Gastroesophageal sphincter (tissue), 4 donors: ENCODE data around the gene RAB26. TPM values are rescaled to one million over a fixed set of nuclear protein-coding genes. Genes with fewer than 3 reads are reported as not detected.
A peak's percentile ranks its signal among the peaks of the same experiment; 100 is the strongest.

Experiments
- ATAC-seq: fragments of 150-250 bp; one replicate; pipeline ENCODE4 v1.9.1; 2016; ENCODE audit warnings: mild to moderate bottlenecking, moderate library complexity
- H3K27ac ChIP-seq, 4 donors: fragments of 200-600 bp; sonication (generic) in 3 of 4; 1 replicate in 3 of 4; 2 replicates in 1 of 4; pipeline ENCODE4 v1.5.1; 2016 to 2019
- H3K27me3 ChIP-seq: fragments of 200-600 bp; sonication (generic); one replicate; pipeline ENCODE4 v1.5.1; 2019
- H3K36me3 ChIP-seq, 2 donors: fragments of 200-600 bp; sonication (generic); one replicate each; pipeline ENCODE4 v1.5.1; 2019; ENCODE audit warnings: control low read depth in 1 of 2
- H3K4me1 ChIP-seq, 3 donors: fragments of 200-600 bp; sonication (generic); 1 replicate in 2 of 3; 2 replicates in 1 of 3; pipeline ENCODE4 v1.5.1; 2016 to 2019; ENCODE audit warnings: control low read depth in 2 of 3
- H3K4me3 ChIP-seq, 2 donors: fragments of 200-600 bp; sonication (generic); one replicate each; pipeline ENCODE4 v1.5.1; 2019; ENCODE audit warnings: mild to moderate bottlenecking in 1 of 2, moderate library complexity in 1 of 2
- H3K9me3 ChIP-seq, 3 donors: fragments of 200-600 bp; sonication (generic); one replicate each; pipeline ENCODE4 v1.5.1; 2017 to 2019; ENCODE audit warnings: control low read depth in 2 of 3
- EP300 ChIP-seq: sonication (generic); formaldehyde crosslinking; IDR thresholded peaks from one replicate; pipeline ENCODE4 v1.6.1; 2017; ENCODE audit warnings: antibody characterized with exemption, mild to moderate bottlenecking
- POLR2A ChIP-seq, 2 donors: fragments of 450-650 bp; IDR thresholded peaks; one replicate each; pipeline ENCODE4 v1.6.1; 2017; ENCODE audit warnings: antibody characterized with exemption in 2 of 2, mild to moderate bottlenecking in 2 of 2, moderate library complexity in 1 of 2
- POLR2AphosphoS5 ChIP-seq: sonication (generic); formaldehyde crosslinking; IDR thresholded peaks from one replicate; pipeline ENCODE4 v1.6.1; 2017; ENCODE audit warnings: antibody characterized with exemption
- WGBS, 2 donors: methylation state at CpG; one replicate each; pipeline ENCODE4 v1.1.5; 2018; ENCODE audit warnings: low coverage in 1 of 2; 5-methylcytosine and 5-hydroxymethylcytosine counted together
- total RNA-seq, 4 donors: library from RNA; depleted of rRNA; stranded (reverse); fragments of >200 nt; gene quantifications; one replicate each; pipeline ENCODE4 v1.1.0, GENCODE V29; 2016
- TF ChIP-seq, protein P1 (sequence below), 4 experiments: fragments of 200-600 bp in 2 of 4; fragments of 450-650 bp in 2 of 4; sonication (generic) in 1 of 4; IDR thresholded peaks; one replicate each; pipeline ENCODE4 v1.5.1; 2017 to 2019; ENCODE audit warnings: antibody characterized with exemption in 4 of 4, mild to moderate bottlenecking in 2 of 4, moderate library complexity in 2 of 4

Gene RAB26
- total RNA-seq, 4 donors from 2014 or later = 0.39 to 1.0 TPM; not detected in 2

DNA sequence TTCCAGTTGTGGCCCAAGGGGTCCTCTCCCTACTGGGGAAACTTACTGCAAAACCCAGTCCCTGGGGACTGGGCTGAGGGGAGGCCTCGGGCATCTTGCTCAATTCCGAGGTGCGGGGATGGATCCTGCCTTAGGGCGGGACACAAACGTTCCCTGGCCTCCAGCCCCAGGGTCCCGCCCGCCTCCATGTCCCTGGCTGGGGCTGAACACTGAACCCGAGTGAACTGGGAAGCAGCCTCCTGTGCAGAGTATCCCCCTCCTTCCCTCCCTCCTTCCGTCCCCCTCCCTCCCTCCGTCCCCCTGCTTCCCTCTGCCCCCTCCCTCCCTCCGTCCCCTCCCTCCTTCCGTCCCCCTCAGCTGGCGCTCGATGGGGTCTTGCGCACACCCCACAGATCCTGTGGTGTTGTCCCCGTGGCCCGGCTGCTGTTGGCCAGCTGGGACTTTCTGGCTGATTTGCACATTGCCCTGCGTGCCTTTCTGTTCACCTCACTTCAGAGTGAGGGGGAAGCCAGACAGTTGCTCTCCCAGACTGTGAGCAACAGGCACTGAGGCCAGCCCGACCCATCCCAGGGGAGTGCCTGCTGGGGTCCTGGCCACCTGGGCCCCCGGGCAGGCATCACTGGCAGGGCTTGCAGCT is 12.6 kb downstream of the RAB26 start:
- H3K36me3 ChIP-seq = peaks cover 0 to 14% of the 10 kb centered on the region in 2 donors
- H3K9me3 ChIP-seq = no peaks in the 10 kb centered on the region
- peak; percentile 83 for ATAC-seq
- WGBS, 2 donors = 25% methylated on average over 13 of the region's 20 CpGs; no CpG with 5 or more reads in 1 of the 2 donors
- H3K27me3 ChIP-seq = no peaks in the 10 kb centered on the region
- peak overlapping the region in 1 of 2 donors; percentile 7 for H3K4me3 ChIP-seq
- TF ChIP-seq POLR2AphosphoS5 (no peak), EP300 (no peak), POLR2A (IDR thresholded peaks at IDR 0.05) (no peak)
- TF ChIP-seq, protein P1, sequence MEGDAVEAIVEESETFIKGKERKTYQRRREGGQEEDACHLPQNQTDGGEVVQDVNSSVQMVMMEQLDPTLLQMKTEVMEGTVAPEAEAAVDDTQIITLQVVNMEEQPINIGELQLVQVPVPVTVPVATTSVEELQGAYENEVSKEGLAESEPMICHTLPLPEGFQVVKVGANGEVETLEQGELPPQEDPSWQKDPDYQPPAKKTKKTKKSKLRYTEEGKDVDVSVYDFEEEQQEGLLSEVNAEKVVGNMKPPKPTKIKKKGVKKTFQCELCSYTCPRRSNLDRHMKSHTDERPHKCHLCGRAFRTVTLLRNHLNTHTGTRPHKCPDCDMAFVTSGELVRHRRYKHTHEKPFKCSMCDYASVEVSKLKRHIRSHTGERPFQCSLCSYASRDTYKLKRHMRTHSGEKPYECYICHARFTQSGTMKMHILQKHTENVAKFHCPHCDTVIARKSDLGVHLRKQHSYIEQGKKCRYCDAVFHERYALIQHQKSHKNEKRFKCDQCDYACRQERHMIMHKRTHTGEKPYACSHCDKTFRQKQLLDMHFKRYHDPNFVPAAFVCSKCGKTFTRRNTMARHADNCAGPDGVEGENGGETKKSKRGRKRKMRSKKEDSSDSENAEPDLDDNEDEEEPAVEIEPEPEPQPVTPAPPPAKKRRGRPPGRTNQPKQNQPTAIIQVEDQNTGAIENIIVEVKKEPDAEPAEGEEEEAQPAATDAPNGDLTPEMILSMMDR (IDR thresholded peaks at IDR 0.05) = no peak
- H3K4me1 ChIP-seq = peaks cover 3 to 77% (median 48%) of the 10 kb centered on the region in 3 donors
- H3K27ac ChIP-seq = peak overlapping the region in 3 of 4 donors; percentile 94 to 95 (median 94)

DNA sequence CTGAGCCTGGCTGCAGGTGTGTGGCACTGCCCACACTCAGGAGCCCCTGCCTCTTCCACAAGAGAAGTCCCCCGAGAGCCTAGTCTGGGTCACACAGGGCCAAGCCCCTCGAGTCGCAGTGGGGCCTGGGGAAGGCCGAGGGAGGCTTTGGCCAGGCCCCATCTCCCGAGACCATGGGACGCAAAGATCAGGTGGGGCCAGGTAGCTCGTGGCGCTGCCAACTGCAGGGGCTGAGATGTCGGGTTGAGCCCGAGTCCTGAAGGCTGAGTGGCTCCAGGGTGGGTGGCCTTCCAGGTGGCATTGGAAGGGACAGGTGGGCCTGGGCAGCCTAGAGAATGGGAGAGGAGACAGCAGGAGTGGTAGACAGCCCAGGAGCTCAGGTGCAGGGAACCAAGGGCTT is 13.5 kb downstream of the RAB26 start:
- no peak for TF ChIP-seq POLR2A (IDR thresholded peaks at IDR 0.05)
- no peak for TF ChIP-seq EP300
- Histone ChIP-seq H3K27ac (peak overlapping the region in 3 of 4 donors; percentile 94 to 95 (median 94)), H3K9me3 (no peaks in the 10 kb centered on the region), H3K36me3 (peaks cover 0 to 23% of the 10 kb centered on the region in 2 donors), H3K27me3 (no peaks in the 10 kb centered on the region), H3K4me3 (no peak overlapping the region), H3K4me1 (peaks cover 3 to 68% (median 41%) of the 10 kb centered on the region in 3 donors)
- ATAC-seq = no peak
- no CpG with 5 or more reads among the region's 10 CpGs for WGBS, 2 donors

DNA sequence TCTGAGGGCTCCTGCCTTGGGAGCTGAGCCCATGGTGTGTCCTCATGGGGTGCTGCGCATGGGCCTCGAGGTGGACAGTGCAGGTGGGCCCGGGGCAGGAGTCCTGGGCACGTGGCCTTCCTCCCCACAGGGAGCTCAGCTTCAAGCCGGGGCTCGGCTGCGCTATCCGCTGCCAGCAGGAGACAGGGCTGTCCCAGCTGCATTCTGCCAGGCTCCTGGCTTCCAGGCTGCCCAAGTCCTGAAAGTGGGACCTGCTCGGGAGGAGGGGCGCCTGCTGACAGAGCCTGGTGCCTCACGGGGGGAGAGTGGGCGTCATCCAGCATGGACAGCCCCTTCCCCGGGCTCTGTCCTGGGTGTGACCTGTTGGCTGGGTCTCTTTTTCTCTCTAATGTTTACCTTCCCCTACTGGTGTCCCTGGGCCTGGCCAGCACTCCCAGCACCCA is 14.3 kb downstream of the RAB26 start:
- TF ChIP-seq POLR2A (IDR thresholded peaks at IDR 0.05) (no peak), EP300 (no peak), POLR2AphosphoS5 (no peak)
- TF ChIP-seq, protein P1 (IDR thresholded peaks at IDR 0.05) = no peak
- no peak for ATAC-seq
- H3K36me3 ChIP-seq = peaks cover 0 to 31% of the 10 kb centered on the region in 2 donors
- H3K9me3 ChIP-seq = no peaks in the 10 kb centered on the region
- H3K27me3 ChIP-seq = no peaks in the 10 kb centered on the region
- H3K4me1 ChIP-seq = peaks cover 3 to 61% (median 34%) of the 10 kb centered on the region in 3 donors
- no peak overlapping the region for H3K4me3 ChIP-seq
- 40% methylated on average over 1 of the region's 13 CpGs; no CpG with 5 or more reads in 1 of the 2 donors for WGBS, 2 donors
- peak overlapping the region in 3 of 4 donors; percentile 11 to 95 (median 94) for H3K27ac ChIP-seq

DNA sequence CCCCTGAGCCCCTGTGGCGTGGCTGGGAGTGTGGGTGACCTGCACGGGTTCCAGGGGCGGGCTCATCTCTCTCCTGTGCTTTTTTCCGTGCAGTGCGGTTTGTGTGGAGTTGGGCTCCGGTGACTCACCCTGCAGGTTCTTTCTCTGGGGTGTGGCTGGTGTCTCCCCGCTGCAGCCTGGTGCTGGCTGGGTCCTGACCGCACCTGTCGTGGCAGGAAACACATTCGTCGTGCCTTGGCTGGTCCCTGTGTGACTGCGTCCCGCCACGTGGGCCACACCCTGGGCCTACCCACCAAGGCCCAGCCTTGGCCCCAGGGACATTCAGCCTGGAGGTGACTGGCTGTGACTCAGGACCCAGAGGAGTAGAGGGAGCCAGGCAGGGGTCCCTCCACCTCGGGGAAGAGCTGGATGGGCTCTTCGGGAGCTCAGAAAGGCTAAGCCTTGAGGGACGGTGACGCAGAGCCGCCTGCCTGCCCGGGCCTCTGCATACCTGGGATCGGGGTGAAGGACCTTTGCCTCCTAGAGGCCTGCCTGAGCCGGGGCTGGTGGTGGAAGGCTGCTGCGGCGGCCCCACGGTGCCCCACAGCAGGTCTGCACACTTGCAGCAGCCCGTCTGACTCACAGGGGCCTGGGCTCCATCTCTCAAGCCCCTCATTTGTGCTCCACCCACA is 14.9 kb downstream of the RAB26 start:
- TF ChIP-seq POLR2A (IDR thresholded peaks at IDR 0.05) = no peak
- TF ChIP-seq EP300 = no peak
- peaks cover 0 to 38% of the 10 kb centered on the region in 2 donors for H3K36me3 ChIP-seq
- no peak overlapping the region for H3K4me3 ChIP-seq
- peaks cover 3 to 54% (median 28%) of the 10 kb centered on the region in 3 donors for H3K4me1 ChIP-seq
- H3K27me3 ChIP-seq = no peaks in the 10 kb centered on the region
- H3K9me3 ChIP-seq = no peaks in the 10 kb centered on the region
- ATAC-seq = no peak
- peak overlapping the region in 3 of 4 donors; percentile 11 to 95 (median 94) for H3K27ac ChIP-seq
- no CpG with 5 or more reads among the region's 26 CpGs for WGBS, 2 donors

DNA sequence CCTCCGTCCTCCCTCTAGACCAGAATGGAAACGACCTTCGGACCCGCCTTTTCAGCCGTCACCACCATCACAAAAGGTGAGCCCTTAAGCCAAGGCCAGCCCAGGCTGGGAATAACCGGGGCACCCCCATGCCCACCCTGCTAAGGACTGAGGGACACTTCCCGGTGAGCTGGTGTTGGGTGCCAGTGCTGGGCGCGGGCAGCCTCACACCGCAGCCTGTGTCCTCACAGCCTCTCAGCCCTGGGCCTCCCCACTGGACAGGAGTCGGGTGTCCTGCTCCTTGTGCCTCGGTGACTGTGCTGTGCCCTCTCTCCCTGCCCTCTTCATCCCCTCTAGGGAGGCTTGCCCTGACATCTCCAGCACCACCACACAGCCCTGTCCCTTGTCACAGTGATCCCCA is 17.4 kb downstream of the RAB26 start:
- WGBS, 2 donors = 100% methylated on average over 2 of the region's 12 CpGs; no CpG with 5 or more reads in 1 of the 2 donors
- ATAC-seq = no peak
- H3K4me3 ChIP-seq = no peak overlapping the region

More for the DNA sequence above, 17.4 kb downstream of the RAB26 start:
- Histone ChIP-seq H3K36me3 (peaks cover 0 to 63% of the 10 kb centered on the region in 2 donors), H3K9me3 (no peaks in the 10 kb centered on the region), H3K4me1 (peaks cover 0 to 38% (median 8%) of the 10 kb centered on the region in 3 donors), H3K27ac (no peak overlapping the region), H3K27me3 (no peaks in the 10 kb centered on the region)
- TF ChIP-seq POLR2AphosphoS5 (no peak), EP300 (no peak), POLR2A (IDR thresholded peaks at IDR 0.05) (no peak)
- TF ChIP-seq, protein P1 (IDR thresholded peaks at IDR 0.05) = no peak
